SK-N-MC (cell line): Measurements from ENCODE around the gene INCENP.

Source experiments
- EZH2 ChIP-seq: fragments of 200-600 bp; sonication (generic); IDR thresholded peaks from one replicate; pipeline ENCODE4 v1.6.1; 2017; ENCODE audit warnings: antibody characterized with exemption
- FOXP2 ChIP-seq: optimal IDR thresholded peaks from 2 replicates; pipeline ENCODE3; 2011; ENCODE audit warnings: mild to moderate bottlenecking, moderate library complexity; ENCODE audit not compliant: insufficient read depth; ENCODE audit errors: extremely low read length, control extremely low read depth
- POLR2AphosphoS5 ChIP-seq: IDR thresholded peaks from 2 replicates; pipeline ENCODE4 v1.6.1; 2012; ENCODE audit warnings: mild to moderate bottlenecking, low read depth, low read length, borderline replicate concordance

GRCh38 chr11:62148271-62148980 lies 24.6 kb downstream of the INCENP start:
- no peak for TF ChIP-seq EZH2
- TF ChIP-seq POLR2AphosphoS5, result no peak
- TF ChIP-seq FOXP2, result no peak
